ENCODE measurements around the gene TROAP.
"Not testable (repeated sequence)": the region's sequence is repeated elsewhere in the genome, so short reads cannot be mapped to it uniquely, and the experiment has no call there.

TROAP gene

DNA sequence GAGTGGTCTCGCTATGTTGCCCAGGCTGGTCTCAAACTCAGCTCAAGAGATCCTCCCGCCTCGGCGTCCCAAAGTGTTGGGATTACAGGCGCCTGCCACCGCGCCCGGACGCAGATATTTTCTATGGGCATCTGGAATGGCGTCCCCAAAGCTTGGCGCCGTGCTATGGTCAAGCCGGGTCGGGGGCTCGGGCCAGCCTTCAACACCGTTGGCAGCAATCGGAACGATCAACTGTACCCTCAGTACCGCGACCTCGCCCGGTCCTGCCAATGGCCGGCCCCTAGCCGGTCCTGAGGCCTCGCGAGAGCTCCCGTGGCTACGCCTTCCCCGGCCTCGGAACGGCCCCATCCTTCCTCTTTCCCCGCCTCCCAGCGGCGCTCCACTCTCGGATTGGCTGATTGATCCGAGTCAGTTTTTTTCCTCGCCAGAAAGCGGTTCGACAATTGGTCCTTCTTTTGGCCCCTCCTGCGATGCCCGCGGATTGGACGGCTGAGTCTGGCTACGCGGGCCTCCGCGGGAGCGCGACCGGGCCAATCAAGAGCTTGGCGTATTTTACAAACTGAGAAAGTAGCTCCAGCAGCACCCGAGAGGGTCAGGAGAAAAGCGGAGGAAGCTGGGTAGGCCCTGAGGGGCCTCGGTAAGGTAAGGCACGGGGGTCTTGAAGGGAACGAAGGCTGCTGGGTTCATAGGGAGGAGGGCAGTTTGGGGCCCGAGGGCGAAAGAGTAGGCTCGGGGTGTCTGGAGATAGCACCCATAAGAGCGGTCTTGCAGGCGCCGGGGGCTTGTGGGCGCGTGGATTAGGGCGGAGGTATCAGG is at the start of gene TROAP:
TROAP (plus strand) TSS at position 548 of the 816 bp plus-strand sequence. CDS start 354 bp downstream, outside the sequence.
- peak; percentile 99 for DNase-seq (ENCODE audit: low spot score)

- DNase-seq (ENCODE audit: low spot score) = no peak
These were observed 49.2 kb upstream of the TROAP start for GRCh38 chr12:49273726-49274395.

- no peak for DNase-seq (ENCODE audit: low spot score)
These were observed 48.5 kb upstream of the TROAP start for GRCh38 chr12:49274396-49275069.

- DNase-seq (ENCODE audit: low spot score) = no peak
These were observed 46.5 kb upstream of the TROAP start for GRCh38 chr12:49276304-49277290.

DNA sequence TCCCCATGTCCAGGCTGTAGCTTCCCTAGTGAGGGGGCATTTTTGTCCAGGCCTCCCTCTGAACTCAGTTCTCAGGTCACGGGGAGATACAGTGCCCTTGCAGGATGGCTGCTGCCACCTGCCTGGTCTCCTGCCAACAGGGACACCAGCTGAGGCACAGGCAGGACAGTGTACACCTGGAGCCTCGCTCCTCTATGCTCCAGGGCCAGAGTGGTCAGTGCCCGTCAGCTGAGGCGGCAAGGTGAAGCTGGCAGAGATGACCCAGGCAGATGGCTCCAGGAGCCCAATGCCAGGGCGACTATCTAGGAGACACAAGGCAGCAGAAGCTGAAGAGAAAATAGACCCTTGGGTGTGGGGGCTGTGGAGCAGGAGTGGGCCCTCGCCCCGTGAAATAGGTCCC is 45.6 kb upstream of the TROAP start:
- DNase-seq (ENCODE audit: low spot score) = no peak

DNA sequence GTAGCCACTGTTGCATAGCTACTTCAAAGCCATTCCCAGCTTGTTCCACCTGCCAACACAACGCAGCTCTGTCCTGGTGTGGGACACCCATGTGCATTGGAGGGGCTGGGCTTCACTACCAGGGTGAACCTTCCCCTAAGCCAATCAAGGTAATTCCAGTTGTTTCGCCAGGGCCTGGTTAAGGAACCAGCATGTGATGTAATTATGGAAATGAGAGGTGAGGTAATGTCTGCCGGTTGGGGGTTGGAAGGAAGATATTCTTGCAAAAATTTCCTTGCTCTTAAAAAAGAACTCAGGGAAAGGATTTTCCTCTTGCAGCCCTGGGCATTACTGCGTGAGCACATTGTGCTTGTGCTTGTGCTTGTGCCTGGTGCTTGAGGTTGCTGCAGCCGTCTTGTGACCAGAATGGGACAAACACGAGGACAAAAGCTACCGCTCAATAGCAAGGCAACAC is 43.3 kb upstream of the TROAP start:
- DNase-seq (ENCODE audit: low spot score) = no peak

DNA sequence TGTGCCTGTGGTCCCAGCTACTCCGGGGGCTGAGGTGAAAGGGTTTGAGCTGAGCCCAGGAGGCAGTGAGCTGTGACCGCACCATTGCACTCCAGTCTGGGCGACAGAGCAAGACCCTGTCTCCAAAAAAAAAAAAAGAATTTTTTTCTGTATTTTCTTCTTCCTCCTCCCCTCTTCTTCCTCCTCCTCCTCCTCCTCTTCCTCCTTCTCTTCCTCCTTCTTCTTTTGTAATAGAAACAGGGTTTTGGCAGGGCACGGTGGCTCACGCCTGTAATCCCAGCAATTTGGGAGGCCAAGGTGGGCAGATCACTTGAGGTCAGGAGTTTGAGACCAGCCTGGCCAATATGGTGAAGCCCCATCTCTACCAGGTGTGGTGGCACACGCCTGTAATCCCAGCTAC is 42.5 kb upstream of the TROAP start:
- not testable (repeated sequence) for DNase-seq (ENCODE audit: low spot score)

GRCh38 chr12:49282302-49282701 is 40.8 kb upstream of the TROAP start:
- no peak for DNase-seq (ENCODE audit: low spot score)

DNA sequence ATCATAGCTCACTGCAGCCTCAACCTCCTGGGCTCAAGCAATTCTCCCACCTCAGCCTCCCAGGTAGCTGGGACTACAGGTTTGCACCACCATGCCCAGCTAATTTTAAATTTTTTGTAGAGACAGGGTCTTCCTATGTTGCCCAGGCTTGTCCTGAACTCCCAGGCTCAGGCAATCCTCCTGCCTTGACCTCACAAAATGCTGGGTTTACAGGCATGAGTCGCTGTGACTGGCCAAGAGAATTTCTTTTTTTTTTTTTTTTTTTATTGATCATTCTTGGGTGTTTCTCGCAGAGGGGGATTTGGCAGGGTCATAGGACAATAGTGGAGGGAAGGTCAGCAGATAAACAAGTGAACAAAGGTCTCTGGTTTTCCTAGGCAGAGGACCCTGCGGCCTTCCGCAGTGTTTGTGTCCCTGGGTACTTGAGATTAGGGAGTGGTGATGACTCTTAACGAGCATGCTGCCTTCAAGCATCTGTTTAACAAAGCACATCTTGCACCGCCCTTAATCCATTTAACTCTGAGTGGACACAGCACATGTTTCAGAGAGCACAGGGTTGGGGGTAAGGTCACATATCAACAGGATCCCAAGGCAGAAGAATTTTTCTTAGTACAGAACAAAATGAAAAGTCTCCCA is 40.2 kb upstream of the TROAP start:
- not testable (repeated sequence) for DNase-seq (ENCODE audit: low spot score)

DNA sequence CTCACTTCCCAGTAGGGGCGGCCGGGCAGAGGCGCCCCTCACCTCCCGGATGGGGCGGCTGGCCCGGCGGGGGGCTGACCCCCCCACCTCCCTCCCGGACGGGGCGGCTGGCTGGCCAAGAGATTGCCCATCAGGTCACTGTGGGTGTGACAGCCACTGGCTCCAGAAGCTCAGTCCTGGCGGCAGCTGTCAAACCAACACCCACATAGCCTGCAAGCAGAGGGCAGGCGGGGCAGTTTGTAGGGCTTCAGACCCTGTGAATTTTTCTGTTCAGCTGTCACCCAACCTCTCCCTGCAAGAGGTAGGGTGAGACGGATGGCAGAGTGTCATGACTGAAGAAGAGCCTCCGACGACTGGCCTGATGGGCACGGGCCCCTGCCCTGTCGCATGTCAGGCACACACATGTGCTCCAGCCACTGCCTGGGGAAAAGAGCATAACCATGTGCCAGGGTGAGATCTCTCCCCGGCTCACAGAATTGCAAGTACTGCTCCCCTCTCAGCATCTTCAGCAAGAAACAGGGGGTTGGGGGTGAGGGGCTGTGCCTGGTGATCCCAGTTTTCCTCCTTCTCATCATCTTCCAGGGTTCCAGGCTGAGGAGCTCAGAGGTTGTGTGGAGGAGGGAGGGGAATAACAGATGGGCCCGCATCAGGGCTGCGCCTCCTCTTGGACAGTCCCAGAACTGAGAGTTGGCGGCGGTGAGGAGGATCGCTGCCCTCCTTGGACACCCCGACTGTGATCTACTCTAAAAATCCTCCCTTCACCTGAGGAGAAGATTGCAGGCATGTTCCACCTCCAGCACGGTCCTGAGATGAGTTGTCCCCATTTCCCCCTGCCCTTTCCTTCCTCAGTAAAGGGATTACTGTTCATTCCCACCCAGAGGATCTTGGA is 39.3 kb upstream of the TROAP start:
- DNase-seq (ENCODE audit: low spot score) = no peak

DNA sequence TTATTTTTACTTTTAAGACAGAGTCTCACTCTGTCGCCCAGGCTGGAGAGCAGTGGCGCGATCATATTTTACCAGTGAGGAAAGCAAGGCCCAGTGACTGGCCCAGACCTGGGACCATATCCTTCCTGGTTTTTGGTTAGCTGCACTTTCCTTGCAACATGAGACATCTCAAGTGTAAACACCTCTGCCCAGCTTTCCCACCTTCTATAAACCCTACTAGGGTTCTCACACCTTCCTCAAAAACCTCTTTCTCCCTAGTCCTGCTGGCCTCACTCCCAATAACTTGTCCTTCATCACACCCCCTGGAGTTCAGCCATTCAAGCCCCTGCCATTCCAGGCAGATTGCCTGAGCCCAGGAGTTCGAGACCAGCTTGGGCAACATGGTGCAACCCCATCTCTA is 38.4 kb upstream of the TROAP start:
- DNase-seq (ENCODE audit: low spot score) = no peak

GRCh38 chr12:49287876-49288275 is 35.2 kb upstream of the TROAP start:
- DNase-seq (ENCODE audit: low spot score) = no peak

DNA sequence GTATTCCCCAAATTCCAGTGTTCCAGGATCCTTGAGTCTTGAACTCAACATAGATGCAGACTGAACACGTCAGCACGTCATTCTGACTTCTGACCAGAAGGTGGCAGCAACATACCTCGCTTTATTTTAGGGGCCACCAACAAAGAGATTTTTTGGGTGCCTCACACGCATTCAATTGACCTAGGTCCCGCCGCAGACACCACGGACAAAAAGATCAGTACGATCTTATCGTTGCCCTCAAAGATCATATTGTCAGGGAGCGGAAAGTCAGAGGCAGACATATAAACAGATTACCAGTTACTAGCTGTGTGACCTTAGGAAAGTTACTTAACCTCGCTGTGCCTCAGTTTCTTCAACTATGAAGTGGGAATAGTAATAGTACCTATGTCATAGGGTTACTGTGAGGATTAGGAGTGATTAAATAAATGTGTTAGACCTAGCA is 34.6 kb upstream of the TROAP start:
- peak; percentile 77 for DNase-seq (ENCODE audit: low spot score)

DNA sequence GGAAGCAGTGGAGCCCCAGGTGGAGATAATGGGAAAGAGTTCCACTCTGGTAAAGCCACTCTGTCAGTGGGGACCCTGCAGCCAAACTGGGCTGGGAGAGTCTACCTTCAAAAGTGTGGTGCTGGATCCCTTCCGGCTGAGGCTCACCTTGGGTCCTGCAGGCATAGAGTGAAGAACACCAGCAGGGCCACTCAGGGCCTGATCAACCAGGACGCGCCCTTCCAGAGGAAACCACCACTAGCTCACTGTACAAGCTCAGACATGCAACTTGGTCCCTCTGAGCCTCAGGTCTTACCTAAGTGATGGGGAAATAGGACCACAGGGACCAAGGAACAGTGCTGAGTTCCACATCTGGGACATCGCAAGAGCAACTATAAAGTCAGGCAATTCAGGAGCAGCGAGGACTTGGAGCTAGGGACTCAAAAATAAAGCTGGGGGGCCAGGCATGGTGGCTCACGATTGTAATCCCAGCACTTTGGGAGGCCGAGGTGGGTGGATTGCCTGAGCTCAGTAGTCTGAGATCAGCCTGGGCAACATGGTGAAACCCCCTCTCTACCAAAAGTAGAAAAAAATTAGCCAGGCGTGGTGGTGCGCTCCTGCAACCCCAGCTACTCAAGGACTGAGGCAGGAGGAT is 34.0 kb upstream of the TROAP start:
- no peak for DNase-seq (ENCODE audit: low spot score)

- no peak for DNase-seq (ENCODE audit: low spot score)
These were observed 30.4 kb upstream of the TROAP start for GRCh38 chr12:49292729-49293055.

DNA sequence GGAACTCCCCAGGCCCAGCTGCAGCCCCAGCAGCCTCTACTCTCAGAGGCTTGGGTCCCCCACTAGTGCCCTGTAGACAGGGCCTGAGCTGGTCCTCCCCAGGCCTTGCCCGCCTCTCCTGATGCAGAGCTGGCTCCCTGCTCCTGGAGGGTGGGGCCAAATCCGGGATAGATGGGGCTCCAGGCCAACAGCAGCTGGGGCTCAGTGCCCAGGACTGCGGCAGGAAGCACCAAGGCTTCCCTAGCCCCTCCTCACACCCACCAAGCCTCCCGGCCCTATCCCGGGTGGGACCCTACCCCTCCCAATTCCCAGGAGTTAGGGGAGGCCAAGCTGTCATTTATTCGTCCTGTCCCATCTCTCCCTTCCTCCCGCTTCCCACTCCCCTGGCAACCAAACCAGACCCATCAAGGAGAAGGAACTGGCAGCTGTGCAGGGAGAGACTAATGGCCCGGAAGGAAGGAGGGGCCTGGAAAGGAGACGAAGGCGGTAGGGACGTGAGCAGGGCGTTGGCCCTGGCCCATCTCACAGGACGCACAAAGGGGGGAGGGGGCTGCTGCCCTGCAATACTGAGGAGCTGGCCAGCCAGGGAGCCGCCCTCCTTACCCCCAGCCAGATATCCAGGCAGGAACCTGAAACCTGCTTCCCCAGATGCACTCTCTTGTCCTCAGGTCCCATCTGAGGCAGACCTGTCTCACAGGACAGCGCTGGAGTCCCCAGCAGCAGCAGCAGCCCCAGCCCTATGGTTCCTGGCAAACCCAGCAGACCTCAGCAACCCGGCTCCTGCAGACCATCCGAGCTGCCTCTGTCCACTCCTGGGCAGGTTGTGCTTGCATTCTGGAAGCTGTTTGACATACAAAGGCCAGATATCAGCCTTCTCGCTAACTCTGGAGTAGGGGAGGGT is 29.7 kb upstream of the TROAP start:
- no peak for DNase-seq (ENCODE audit: low spot score)

- no peak for DNase-seq (ENCODE audit: low spot score)
These were observed 28.8 kb upstream of the TROAP start for GRCh38 chr12:49294086-49294803.

DNA sequence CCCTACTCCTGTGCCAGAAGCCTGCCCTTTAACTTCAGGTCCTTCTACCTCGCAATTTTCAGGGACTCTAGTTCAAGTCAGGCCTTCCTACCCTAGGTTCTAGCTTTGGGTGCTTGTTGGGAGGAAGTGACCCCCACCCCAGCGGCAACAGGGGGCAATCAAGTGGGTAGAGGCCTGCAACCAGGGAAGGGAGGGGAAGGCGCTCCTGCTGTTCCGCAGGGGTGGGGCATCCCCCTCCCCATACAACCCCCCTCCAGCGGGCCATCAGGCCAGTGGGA is 28.3 kb upstream of the TROAP start:
- DNase-seq (ENCODE audit: low spot score) = no peak
